H1 (cell line): ENCODE results near the gene NAA20. TPM values are rescaled to one million over a fixed set of nuclear protein-coding genes. Genes with fewer than 3 reads are reported as not detected.

Experiments used
- CTBP2 ChIP-seq: IDR thresholded peaks from 2 replicates; pipeline ENCODE4 v1.7.0; 2011; ENCODE audit warnings: borderline replicate concordance, mild to moderate bottlenecking, moderate library complexity, mixed read lengths, low read length; ENCODE audit not compliant: insufficient read depth, insufficient read length
- EZH2 ChIP-seq: fragments of 200-600 bp; sonication (generic); IDR thresholded peaks from 2 replicates; pipeline ENCODE4 v1.7.1; 2012; ENCODE audit warnings: low read depth, mild to moderate bottlenecking, moderate library complexity, low read length, inconsistent platforms; ENCODE audit not compliant: severe bottlenecking
- GABPA ChIP-seq: IDR thresholded peaks from 2 replicates; pipeline ENCODE4 v1.6.1; 2011; ENCODE audit warnings: mild to moderate bottlenecking, low read length, moderate library complexity, borderline replicate concordance; ENCODE audit not compliant: insufficient read depth
- POU5F1 ChIP-seq: IDR thresholded peaks from 2 replicates; pipeline ENCODE4 v1.6.1; 2011; ENCODE audit warnings: low read depth, mild to moderate bottlenecking, low read length, moderate library complexity
- polyA plus RNA-seq, 7 experiments: library from polyadenylated mRNA; depleted of rRNA in 3 of 7; stranded (reverse) in 5 of 7; unstranded in 2 of 7; fragments of >200 nt in 5 of 7; fragments of 200-250 nt in 2 of 7; gene quantifications; 1 replicate in 5 of 7; 2 replicates in 1 of 7; 4 replicates in 1 of 7; pipeline versions ENCODE4 v1.2.1 to v1.2.3, GENCODE V29; 2011 to 2013; ENCODE audit warnings: missing spikeins in 2 of 7, mixed read lengths in 2 of 7
- total RNA-seq: library from RNA; stranded (reverse); fragmentation: NEBNext Ultra II Directional; extraction: Animal tissue kit (Norgen Biotek cat#: 25700); gene quantifications from 2 replicates; pipeline ENCODE4 v1.2.1, GENCODE V29; 2021
- TF ChIP-seq, protein P1 (sequence below), 3 experiments: IDR thresholded peaks; 1 replicate in 2 of 3; 2 replicates in 1 of 3; pipeline versions ENCODE4 v1.5.1 to v1.6.1; 2011; ENCODE audit warnings: low read length in 3 of 3, mild to moderate bottlenecking in 3 of 3, inconsistent platforms in 2 of 3, low read depth in 1 of 3, moderate library complexity in 1 of 3; ENCODE audit not compliant: insufficient read depth in 1 of 3; ENCODE audit errors: control extremely low read depth in 1 of 3

The NAA20 gene
- total and polyA plus RNA-seq, 2 of the 8 experiments (the other 6 are each of a cell fraction or from before 2014, with no cell fraction given) = 21.9 to 41.1 TPM

DNA sequence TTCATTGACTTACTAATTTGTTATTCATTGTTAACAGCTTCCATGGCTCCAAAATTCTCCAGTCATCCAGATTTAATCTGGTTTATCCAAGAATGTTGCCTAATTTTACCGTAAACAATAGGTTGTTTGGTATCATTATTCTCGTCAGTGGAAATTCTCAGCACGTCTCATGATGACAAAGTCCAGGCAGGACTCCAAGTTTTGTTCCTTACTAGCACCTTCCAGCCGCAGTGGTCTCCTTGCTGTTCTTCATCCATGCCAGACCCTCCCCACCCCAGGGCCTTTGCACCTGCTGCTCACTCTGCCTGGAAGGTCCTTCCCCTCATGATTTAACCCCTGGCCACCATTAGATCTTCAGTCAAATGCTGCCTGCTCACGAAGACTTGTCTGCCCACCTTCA lies 48.1 kb upstream of the NAA20 start (continued):
- no peak for TF ChIP-seq CTBP2
- no peak for TF ChIP-seq GABPA
- no peak for TF ChIP-seq EZH2
- TF ChIP-seq POU5F1 = no peak
- TF ChIP-seq, protein P1, sequence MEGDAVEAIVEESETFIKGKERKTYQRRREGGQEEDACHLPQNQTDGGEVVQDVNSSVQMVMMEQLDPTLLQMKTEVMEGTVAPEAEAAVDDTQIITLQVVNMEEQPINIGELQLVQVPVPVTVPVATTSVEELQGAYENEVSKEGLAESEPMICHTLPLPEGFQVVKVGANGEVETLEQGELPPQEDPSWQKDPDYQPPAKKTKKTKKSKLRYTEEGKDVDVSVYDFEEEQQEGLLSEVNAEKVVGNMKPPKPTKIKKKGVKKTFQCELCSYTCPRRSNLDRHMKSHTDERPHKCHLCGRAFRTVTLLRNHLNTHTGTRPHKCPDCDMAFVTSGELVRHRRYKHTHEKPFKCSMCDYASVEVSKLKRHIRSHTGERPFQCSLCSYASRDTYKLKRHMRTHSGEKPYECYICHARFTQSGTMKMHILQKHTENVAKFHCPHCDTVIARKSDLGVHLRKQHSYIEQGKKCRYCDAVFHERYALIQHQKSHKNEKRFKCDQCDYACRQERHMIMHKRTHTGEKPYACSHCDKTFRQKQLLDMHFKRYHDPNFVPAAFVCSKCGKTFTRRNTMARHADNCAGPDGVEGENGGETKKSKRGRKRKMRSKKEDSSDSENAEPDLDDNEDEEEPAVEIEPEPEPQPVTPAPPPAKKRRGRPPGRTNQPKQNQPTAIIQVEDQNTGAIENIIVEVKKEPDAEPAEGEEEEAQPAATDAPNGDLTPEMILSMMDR (IDR thresholded peaks at IDR 0.05; ENCODE audit: control extremely low read depth in 1 of 3, insufficient read depth in 1 of 3, low read depth in 1 of 3, low read length in 3 of 3) = no peak
